Measurements from ENCODE around the gene ASB1.

DNA sequence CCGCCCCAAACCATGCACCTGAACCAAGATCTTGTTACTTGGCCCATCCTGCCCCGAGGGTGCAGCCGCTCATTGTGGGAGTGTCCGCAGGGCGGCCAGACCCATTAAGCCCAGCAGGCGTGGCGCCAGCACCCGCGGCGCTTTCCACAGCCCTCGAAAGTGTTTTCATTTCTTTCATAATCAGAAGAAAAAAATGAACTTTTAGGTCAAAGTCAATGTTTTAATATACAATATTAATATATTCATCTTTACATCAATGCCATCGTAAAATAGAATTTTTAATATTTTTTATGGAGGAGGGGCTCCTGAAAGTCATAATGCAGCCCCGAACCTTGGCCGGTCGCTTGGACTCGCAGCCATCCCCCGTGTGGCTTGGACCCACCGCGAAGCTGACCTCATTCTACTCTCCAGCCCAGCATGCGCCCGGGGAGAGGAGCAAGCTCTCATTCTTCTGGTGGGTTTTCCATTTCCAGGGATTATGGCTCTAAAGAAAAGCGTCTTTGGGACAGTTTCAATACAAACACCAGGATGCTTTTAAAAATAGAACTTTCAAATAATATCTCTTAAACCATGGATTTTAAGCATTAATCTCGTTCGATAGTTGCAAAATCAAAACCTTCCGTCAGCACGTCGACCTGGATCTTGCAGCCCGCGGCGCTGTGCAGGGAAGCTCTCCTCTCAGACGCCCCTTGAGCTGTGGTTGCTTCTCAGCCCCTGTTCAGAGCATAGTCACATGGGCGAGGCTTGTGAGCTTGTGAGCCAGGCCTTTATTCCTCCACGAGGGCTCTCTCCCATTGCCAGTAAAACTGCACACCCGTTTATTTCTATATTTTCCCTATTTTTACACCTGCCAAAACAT is 17.2 kb upstream of the ASB1 start:
- TF ChIP-seq GLIS1 (tag by site-specific recombination; IDR thresholded peaks at IDR 0.05): no peak
- TF ChIP-seq, protein P1, sequence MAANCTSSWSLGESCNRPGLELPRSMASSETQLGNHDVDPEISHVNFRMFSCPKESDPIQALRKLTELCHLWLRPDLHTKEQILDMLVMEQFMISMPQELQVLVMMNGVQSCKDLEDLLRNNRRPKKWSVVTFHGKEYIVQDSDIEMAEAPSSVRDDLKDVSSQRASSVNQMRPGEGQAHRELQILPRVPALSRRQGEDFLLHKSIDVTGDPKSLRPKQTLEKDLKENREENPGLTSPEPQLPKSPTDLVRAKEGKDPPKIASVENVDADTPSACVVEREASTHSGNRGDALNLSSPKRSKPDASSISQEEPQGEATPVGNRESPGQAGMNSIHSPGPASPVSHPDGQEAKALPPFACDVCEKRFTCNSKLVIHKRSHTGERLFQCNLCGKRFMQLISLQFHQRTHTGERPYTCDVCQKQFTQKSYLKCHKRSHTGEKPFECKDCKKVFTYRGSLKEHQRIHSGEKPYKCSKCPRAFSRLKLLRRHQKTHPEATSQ (tag by site-specific recombination; IDR thresholded peaks at IDR 0.05): no peak
- TF ChIP-seq, protein P2, sequence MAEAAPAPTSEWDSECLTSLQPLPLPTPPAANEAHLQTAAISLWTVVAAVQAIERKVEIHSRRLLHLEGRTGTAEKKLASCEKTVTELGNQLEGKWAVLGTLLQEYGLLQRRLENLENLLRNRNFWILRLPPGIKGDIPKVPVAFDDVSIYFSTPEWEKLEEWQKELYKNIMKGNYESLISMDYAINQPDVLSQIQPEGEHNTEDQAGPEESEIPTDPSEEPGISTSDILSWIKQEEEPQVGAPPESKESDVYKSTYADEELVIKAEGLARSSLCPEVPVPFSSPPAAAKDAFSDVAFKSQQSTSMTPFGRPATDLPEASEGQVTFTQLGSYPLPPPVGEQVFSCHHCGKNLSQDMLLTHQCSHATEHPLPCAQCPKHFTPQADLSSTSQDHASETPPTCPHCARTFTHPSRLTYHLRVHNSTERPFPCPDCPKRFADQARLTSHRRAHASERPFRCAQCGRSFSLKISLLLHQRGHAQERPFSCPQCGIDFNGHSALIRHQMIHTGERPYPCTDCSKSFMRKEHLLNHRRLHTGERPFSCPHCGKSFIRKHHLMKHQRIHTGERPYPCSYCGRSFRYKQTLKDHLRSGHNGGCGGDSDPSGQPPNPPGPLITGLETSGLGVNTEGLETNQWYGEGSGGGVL (tag by site-specific recombination; IDR thresholded peaks at IDR 0.05): no peak
- no peak for TF ChIP-seq ZNF510 (tag by site-specific recombination; IDR thresholded peaks at IDR 0.05; ENCODE audit: insufficient replicate concordance)
- no peak for TF ChIP-seq KLF16 (tag by site-specific recombination; IDR thresholded peaks at IDR 0.05)
- TF ChIP-seq ZNF302 (tag by site-specific recombination; IDR thresholded peaks at IDR 0.05; ENCODE audit: low read depth): no peak
- no peak for TF ChIP-seq ZNF146 (tag by site-specific recombination; IDR thresholded peaks at IDR 0.05)
- TF ChIP-seq ZNF830 (tag by site-specific recombination; IDR thresholded peaks at IDR 0.05; ENCODE audit: low read depth): no peak
- no peak for TF ChIP-seq ZBTB8A (tag by site-specific recombination; IDR thresholded peaks at IDR 0.05)
- no peak for TF ChIP-seq CTCF (tag by site-specific recombination; IDR thresholded peaks at IDR 0.05)
- TF ChIP-seq ZFP69B (tag by site-specific recombination; IDR thresholded peaks at IDR 0.05): no peak
- TF ChIP-seq HOXA7 (CRISPR knock-in tag; IDR thresholded peaks at IDR 0.05; ENCODE audit: borderline replicate concordance): no peak

Data from HEK293 (cell line).